GM18508 (cell line): ENCODE results near the gene KCNE2.
"Not testable (repeated sequence)": the region's sequence is repeated elsewhere in the genome, so short reads cannot be mapped to it uniquely, and the experiment has no call there.

Experiments
- ATAC-seq: cut with Tn5 transposase; IDR thresholded peaks from one replicate; pipeline ENCODE4 v1.9.1; 2021; ENCODE audit warnings: moderate number of reproducible peaks; ENCODE audit not compliant: insufficient read depth, unreplicated experiment

Gene KCNE2

DNA sequence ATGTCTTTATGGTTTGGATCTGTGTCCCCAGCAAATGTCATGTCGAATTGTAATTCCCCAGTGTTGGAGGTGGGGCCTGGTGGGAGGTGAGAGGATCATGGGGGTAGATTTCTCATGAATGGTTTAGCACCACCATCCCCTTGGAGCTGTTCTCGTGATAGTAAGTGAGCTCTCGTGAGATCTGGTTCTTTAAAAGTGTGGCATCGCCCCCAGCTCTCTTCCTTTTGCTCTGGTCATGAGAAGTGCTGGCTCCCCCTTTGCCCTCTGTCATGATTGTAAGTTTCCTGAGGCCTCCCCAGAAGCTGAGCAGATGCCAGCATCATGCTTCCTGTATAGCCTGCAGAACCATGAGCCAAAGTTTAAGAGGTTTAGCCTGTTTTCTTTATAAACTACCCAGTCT is 11.2 kb upstream of the KCNE2 start:
- no peak for ATAC-seq

- no peak for ATAC-seq
Observed at GRCh38 chr21:34353182-34353581, 10.6 kb upstream of the KCNE2 start.

DNA sequence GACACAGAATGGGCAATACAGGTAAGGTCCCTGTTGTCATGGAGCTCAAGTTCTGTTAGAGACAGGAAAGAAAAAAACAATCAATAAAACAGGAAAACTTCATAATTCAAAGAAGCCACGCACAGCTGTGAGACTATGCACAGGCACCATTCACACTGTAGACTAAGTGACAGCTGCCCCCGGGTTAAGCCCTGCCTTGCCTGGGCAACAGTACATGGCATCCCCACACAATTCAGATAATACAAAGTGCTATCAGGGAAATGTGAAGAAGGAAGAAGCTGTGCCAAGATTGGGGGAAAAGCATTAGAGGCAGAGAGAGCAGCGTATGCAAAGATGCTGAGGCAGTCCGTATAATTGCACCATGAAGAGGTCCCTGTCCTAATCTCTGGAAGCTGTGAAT is 9.0 kb upstream of the KCNE2 start:
- no peak for ATAC-seq

DNA sequence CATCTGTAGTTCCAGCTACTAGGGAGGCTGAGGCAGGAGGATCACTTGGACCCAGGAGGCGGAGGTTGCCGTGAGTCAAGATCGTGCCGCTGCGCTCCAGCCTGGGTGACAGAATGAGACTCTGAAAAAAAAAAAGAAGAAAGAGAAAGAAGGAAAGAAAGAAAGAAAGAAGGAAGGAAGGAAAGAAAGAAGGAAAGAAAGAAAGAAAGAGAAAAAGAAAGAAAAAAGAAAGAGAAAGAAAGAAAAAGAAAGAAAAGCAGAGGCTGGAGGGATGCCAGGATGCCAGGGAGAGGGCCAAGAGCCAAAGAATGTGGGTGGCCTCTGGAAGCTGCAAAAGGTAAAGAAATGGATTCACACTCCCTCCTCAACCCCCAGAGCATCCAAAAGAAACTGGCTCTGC is 8.2 kb upstream of the KCNE2 start:
- no peak for ATAC-seq

- no peak for ATAC-seq
Observed at GRCh38 chr21:34357889-34358288, 5.9 kb upstream of the KCNE2 start.

- no peak for ATAC-seq
Observed at GRCh38 chr21:34358866-34359265, 4.9 kb upstream of the KCNE2 start.

DNA sequence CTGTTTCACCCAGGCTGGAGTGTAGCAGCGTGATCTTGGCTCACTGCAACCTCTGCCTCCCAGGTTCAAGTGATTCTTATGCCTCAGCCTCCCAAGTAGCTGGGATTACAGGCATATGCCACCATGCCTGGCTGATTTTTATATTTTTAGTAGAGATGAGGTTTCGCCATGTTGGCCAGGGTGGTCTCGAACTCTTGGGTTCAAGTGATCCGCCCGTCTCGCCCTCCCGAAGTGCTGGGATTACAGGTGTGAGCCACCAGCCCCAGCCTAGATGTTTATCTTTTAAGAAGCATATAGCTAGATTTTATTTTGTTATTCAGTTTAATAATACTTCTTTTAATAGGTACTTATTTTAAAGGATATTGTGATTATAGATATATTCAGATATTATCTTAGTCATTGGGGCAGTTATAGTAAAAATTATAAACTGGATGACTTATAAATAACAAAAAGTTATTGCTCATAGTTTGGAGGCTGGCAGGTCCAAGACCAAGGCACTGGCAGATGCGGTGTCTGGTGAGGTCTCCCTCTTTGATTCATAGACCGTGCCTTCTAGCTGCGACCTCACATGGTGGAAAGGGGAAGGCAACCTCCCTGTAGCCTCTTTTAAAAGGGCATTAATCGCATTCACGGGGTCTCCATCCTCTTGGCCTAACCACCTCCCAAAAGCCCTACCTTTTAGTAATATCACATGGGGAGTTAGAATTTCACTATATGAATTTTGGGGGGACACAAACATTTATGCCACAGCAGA is 3.1 kb upstream of the KCNE2 start:
- no peak for ATAC-seq

GRCh38 chr21:34362136-34362444 is 1.7 kb upstream of the KCNE2 start:
- ATAC-seq: no peak

- no peak for ATAC-seq
Observed at GRCh38 chr21:34362670-34363069, 1.1 kb upstream of the KCNE2 start.

- ATAC-seq: no peak
Observed at GRCh38 chr21:34364921-34365320, 1.1 kb downstream of the KCNE2 start.

DNA sequence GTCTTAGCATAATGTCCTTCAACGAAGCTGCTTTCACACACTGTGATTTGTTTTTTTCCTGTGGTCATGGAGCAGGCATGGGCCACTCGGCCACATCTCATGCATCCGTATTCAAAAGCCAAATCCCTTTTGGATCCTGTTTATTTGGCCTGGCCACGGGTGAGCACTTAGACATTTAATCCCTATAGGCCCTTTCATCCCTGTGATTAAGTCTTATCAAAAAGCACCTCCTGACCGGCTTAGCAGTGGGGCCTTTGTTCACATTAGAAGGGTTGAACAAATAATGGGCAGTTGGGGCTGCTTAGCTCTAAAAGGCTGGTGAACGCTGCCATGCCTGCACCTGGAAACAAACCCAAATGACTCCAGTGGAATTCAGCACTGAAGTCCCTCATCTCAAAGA is 2.0 kb downstream of the KCNE2 start:
- no peak for ATAC-seq

GRCh38 chr21:34367320-34367935 is 3.6 kb downstream of the KCNE2 start:
- no peak for ATAC-seq

GRCh38 chr21:34369741-34370140 is 5.9 kb downstream of the KCNE2 start:
- no peak for ATAC-seq

DNA sequence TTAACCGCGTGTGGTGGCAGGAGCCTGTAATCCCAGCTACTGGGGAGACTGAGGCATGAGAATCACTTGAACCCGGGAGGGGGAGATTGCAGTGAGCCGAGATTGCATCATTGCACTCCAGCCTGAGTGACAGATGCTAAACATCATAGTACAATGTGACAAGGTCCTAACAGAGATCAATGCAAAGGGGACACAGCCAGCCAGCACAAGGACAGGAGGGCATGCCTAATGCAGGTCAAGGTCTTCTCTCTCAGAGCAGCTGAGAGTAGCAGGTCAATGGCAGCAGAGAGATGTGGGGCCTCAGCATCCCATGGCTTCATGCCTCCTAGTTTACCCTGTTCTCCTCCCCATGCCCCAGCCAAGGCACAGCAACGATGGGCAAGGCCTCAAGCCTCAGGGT is 8.5 kb downstream of the KCNE2 start:
- no peak for ATAC-seq

DNA sequence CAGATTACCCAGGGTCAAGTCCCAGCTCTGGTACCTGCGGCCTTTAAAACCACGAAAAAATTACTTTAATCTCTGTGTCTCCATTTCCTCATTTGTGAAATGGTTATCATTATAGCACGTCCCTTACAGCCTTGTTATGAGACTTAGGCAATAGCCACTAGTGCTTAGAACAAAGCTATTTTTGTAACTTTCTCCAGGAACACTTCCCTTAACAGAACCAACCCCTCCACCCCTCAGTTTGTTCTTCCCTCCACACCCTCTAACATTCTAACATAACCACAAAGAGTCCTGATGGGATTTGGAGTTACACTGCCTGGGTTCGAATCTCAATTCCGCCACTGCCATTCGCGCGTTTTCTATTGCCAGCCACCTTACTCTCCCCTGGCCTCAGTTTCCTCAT is 10.7 kb downstream of the KCNE2 start:
- not testable (repeated sequence) for ATAC-seq

DNA sequence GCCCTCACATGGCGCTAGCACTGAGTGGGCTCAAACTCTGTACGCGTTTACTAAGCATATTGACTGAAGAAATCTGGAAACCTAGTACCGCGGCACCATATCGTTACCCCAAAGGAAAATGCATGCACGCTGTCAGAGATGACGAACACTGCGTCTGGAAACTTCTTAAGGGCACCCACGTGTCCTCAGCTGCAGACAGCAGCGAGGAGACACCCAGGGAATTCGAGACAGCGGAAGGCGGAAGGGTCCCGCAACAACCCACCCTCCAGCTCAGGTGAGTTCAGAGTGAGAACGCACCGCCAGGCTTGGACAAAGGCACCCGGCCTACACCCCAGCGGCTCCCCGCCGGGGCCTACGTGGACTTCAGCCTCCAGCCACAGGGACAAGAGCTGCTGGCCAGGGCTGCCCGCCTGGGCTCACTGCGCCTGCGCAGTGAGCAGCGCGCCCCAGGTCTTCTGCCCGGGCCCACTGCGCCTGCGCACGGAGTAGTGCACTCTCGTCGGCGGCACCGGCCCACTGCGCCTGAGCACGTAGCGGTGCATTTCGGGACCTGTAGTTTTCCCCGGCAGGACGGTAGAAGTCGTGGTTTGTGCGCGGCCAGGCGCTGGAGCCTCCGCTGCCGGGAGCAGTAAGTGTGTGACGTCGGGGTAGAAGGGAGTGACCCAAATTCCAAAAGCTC is 11.3 kb downstream of the KCNE2 start, which contains the start of gene SMIM11:
Gene SMIM11, plus strand, starts transcription at position 568 of the 679 bp plus-strand sequence. CDS start 3,998 bp downstream, outside the sequence.
- not testable (repeated sequence) for ATAC-seq

DNA sequence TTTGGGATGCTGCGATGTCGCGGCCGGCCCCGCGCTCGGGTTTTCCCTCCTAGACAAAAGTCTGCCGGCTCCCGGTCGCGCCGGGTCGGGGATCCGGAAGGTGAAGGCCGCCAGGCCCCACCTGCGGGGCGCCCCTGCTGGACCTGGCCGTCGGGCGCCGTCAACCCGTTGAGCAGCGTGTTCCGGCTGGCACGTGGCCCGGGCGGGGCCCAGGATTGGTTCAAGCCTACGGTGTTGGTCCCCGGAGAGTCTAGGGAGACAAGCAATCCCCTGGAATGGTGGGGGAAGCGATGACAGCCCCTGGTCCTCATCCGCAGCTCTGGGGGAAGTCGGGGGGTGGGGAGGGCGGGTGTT is 11.8 kb downstream of the KCNE2 start:
- ATAC-seq: not testable (repeated sequence)

DNA sequence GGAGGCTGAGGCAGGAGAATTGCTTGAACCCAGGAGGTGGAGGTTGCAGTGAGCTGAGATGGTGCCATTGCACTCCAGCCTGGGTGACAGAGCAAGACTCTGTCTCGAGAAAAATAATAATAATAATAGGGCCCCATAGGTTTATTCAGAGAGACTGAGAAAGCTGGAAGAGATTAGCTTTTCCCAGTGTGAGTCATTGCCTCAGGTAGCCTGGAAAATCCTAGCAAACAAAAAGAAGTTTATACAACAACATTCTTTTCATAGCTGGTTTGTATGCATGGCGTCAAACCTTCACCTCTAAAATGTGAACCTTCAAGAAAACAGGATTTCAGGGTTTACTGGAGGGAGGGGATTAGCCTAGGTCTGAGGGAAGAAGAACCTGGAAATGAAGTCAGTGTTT is 19.3 kb downstream of the KCNE2 start:
- ATAC-seq: not testable (repeated sequence)

DNA sequence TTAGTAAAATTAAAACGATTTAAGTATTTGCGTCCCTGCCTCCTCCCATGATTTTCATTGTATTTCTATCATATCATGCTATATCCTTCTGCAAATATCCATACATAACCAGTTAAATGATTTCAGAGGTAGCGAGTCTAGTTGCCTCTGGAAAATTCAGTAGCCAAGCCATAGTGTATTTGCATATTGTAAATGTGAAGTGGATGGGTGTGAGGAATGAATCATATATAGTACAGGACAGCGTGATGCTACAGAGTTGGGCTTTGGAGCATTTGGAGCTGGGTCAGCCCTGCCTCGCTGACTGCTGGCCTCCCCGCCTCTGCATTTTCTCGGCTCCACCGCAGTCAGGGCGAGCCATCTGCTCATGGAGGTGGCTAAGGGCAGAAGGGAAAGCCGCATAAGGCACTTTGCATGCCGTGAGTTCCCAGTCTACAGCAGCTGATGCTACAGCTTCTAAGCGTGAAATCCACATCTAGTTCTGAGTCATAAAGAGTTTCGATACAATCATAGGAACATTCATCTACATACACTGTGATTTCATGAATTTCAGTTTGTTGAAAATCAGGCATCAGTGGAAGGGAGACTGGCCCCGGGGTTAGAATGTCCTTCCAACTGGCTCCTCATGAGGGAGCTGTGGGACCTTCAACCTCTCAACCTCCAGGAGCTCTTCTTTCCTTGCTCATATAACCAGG is 20.1 kb downstream of the KCNE2 start:
- not testable (repeated sequence) for ATAC-seq

- ATAC-seq: not testable (repeated sequence)
Observed at GRCh38 chr21:34400522-34400921, 36.7 kb downstream of the KCNE2 start.

DNA sequence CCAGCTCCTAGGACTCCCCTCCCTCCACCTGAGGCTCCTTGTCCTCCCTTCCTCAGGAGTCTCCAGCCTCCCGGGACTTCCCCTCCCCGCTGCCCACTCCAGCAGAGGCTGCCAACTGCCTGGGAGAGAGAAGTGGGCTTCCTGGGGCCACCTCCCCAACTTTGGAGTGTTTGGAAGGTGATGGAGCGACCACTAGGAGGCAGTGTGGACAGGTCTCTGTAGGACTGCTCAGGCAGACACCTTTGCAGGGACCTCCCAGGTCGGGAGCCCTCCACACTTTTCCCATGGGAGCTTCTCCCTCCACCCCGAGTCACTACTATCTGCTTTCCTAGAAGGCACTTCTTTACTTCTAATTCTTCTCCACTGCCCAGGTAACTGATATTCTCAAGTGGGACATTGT is 40.9 kb downstream of the KCNE2 start:
- ATAC-seq: not testable (repeated sequence)
